Activated CD4-positive, alpha-beta T cell treated with anti-CD3 and anti-CD28 coated beads, Interleukin-2, amount 50 U/mL, for 16 hours (primary cell): ENCODE results near the gene TPBGL.
"Not testable (repeated sequence)": the region's sequence is repeated elsewhere in the genome, so short reads cannot be mapped to it uniquely, and the experiment has no call there.

Experiments
- DNase-seq: peaks from one replicate; pipeline ENCODE4 v3.0.0-alpha.2; 2020

Gene TPBGL

GRCh38 chr11:75273411-75274391 is 33.1 kb downstream of the TPBGL start:
- no peak for DNase-seq

DNA sequence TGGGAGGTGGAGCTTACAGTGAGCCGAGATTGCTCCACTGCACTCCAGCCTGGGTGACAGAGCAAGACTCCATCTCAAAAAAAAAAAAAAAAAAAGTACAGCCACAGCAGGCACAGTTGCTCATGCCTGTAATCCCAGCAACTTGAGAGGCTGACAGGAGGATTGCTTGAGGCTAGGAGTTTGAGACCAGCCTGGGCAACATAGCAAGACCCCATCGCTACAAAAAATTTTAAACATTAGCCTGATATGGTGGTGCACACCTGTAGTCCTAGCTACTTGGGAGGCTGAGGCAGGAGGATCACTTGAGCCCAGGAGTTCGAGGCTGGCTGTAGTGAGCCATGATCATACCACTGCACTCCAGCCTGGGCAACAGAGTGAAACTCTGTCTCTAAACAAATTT is 34.1 kb downstream of the TPBGL start:
- DNase-seq = not testable (repeated sequence)

DNA sequence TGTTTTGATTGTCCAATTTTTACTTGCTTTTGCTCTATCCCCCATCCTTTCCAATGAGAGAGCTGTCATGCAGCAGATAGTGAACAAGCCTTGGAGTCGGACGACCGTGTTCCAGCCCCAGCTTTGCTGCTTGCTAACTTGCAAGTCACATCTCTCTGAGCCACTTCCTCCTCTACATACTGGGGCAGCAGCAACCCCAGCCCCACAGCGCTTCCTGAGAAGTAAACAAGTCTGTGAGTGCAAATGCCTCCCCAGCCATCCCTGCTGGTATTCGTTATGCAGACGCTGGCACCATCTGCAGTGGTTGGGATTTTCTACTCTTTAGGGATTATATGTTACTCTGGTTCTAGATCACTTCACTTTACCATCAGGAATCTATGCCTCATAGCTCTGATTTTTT is 35.0 kb downstream of the TPBGL start:
- DNase-seq = peak; percentile 69

GRCh38 chr11:75276186-75276585 is 35.6 kb downstream of the TPBGL start:
- no peak for DNase-seq

- no peak for DNase-seq
Observed at GRCh38 chr11:75276686-75277085, 36.1 kb downstream of the TPBGL start.

DNA sequence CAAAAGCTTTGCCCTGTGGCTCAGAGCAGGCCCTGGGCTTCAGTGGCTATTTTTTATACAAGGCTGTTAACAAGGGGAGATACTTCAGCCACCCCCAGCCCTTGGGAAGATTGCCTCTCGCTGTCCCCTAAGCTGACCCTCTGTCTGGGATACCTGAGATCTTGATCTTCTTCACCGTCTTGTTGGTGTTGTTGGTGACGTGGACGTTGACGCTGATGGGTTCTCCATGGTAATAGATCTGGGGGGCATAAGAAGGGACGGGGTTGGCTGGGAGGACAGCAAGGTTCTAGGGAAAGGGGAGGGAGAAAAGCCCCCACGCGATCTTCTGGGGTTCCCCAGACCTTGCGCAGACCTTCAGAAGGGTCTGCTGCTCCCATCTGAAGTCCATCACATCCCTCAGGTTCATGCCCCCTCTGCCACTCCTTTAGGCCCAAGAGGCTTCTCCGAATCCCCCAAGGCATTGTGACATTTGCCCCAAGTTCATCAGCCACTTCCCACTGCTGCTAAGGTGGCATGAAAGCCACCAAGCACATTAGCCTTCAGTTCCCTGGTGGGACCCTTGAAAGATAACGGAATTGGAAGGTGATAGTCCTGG is 36.7 kb downstream of the TPBGL start:
- DNase-seq = no peak

GRCh38 chr11:75277991-75278790 is 37.6 kb downstream of the TPBGL start:
- no peak for DNase-seq

GRCh38 chr11:75279273-75279672 is 38.7 kb downstream of the TPBGL start:
- DNase-seq = no peak

DNA sequence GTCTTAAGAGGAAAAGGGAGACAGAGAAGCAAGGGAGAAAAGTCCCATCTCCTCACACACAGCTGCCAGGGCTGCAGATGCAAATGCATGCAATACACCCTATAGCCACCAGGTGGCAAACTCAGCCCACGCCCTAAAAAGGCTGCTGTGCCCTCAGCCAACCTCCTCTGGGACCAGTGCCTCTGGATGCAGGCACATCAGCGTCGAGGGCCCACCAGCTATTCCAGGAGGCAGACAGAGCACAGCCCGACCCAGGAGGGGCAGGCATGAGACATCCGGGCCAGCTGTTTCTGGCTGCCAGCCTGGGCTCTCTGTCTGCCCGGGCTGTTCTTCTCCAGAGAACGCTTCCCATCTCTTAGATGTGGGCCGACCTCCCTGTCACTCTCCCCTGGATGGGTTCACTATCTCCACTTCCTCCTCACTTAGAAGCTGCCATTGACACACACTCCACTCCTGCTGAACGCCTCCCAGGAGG is 39.7 kb downstream of the TPBGL start:
- peak; percentile 78 for DNase-seq

- DNase-seq = no peak
Observed at GRCh38 chr11:75280770-75281468, 40.3 kb downstream of the TPBGL start.

DNA sequence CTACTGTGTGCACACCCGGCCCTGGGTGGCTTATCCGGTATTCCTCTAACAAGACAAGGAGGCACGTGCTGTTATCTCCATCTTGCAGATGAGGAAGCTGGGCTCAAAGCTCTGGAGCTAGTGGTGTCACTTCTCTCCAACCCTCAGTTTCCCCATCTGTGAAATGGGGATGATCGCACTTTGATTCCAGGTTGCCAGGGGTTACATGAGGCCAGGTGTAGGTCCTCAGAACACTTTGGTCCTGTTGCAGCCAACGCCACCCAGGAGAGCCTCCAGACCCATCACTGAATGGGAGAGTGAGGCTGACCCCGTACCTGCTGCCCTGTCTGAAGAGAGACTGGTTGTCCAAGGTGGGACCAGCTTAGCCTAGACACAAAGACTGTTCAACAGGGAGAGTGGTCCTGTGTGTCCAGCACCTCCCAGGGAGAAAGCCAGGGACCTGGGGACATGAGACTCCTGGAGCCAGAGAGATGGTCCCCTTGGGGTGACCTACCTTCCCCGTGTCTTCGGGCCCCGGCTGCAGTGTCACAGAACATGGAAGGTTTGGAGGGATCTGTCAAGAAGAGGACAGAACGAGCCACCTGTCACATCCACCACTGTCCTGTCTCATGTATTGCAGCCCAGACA is 41.0 kb downstream of the TPBGL start:
- no peak for DNase-seq

- DNase-seq = no peak
Observed at GRCh38 chr11:75283391-75283931, 42.9 kb downstream of the TPBGL start.

GRCh38 chr11:75285776-75286360 is 45.3 kb downstream of the TPBGL start:
- no peak for DNase-seq

DNA sequence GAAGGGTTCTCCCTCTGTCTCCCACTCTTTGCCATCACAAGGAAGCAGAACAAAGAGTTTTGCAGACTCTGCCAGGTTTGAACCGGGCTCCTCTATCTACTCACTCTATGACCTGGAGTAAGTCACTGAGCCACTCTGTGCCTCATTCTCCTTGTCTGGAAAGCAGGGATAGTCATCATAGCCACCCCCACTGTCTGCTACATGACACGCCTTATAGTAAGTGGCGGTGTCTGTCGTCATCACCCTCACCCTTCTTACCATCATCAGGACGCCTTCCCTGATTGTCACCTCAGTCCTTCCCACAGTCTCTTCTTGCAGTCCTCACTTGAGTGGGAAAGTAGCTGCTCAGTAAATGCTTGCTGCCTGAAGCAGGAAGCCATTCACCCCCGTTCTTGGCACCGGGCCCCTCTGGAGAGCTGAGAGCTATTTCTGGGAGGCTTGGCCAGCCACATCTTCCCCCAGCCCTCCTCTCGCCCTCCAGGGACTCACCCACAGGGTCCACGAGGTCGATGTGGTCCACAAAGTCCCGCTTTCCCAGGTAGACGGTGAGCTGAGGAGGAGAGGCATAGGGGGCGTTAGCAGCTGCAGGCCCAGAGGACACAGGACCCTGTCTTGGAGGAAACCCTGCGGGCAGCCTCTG is 46.4 kb downstream of the TPBGL start:
- no peak for DNase-seq

GRCh38 chr11:75287579-75287978 is 47.0 kb downstream of the TPBGL start:
- no peak for DNase-seq

GRCh38 chr11:75289511-75289760 is 48.9 kb downstream of the TPBGL start:
- DNase-seq = no peak

GRCh38 chr11:75289919-75290318 is 49.3 kb downstream of the TPBGL start:
- DNase-seq = no peak

GRCh38 chr11:75291741-75292140 is 51.2 kb downstream of the TPBGL start:
- DNase-seq = no peak

GRCh38 chr11:75292943-75293342 is 52.4 kb downstream of the TPBGL start:
- no peak for DNase-seq
